Activated CD4-positive, alpha-beta T cell treated with anti-CD3 and anti-CD28 coated beads, Interleukin-10, Interleukin-2, amounts not matched to agents 100 ng/mL and 50 ng/mL, durations not matched to agents 16 hours and 8 hours (primary cell): ENCODE measurements around the gene GIGYF2.
A peak's percentile ranks its signal among the peaks of the same experiment; 100 is the strongest.

Source experiments
- DNase-seq: peaks from one replicate; pipeline ENCODE4 v3.0.0-alpha.2; 2020

The GIGYF2 gene

GRCh38 chr2:232770207-232770606, 73.1 kb downstream of the GIGYF2 start:
- no peak for DNase-seq

GRCh38 chr2:232771870-232772269, 74.7 kb downstream of the GIGYF2 start:
- no peak for DNase-seq

DNA sequence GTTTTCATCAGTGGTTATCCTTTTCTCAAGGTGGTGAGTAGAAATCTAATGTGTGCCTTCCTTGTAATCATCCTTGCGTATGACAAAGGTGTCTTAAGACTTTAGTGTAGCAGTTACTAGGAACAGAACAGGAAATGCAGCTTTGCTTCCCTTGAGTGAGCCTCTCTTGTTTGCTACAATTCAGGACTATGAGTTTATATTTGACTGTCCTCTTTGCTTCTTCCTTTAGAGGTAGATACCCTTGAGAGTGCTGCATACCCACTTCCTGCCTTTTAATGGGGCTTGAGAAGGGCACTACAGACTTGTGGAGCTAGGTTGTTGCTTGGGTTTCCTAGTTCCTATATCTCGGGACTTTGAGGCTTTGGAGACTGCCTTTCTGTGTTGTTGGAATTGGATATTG, 75.4 kb downstream of the GIGYF2 start:
- DNase-seq, result peak; percentile 75

- peak; percentile 63 for DNase-seq
Measured at GRCh38 chr2:232773815-232774214, 76.7 kb downstream of the GIGYF2 start.

GRCh38 chr2:232776435-232776834, 79.3 kb downstream of the GIGYF2 start, which contains the start of gene KCNJ13:
Gene KCNJ13 (minus strand): TSS chr2:232776565. CDS start chr2:232771362, 5,203 bp downstream.
- no peak for DNase-seq

- DNase-seq, result no peak
Measured at GRCh38 chr2:232777276-232777675, 80.1 kb downstream of the GIGYF2 start.

GRCh38 chr2:232779465-232779864, 82.3 kb downstream of the GIGYF2 start:
- no peak for DNase-seq

DNA sequence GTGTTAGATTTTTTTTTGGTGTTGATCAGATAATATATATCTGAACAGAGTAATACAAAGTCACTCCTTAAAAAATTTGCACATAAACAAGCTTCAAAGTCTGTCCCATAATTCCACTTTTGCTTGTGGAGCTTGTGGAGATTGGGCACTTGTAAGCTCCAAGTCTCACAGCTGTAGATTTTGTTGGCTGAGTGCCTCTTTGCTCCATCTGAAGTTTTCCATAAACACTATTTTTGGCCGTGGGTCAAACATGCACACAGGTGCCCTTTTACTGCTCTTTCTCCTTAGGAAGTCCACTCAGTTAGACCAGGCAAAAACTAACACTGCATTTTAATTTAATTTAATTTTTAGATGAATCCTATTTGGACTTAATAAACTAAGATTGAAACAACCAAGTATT, 82.8 kb downstream of the GIGYF2 start:
- no peak for DNase-seq

DNA sequence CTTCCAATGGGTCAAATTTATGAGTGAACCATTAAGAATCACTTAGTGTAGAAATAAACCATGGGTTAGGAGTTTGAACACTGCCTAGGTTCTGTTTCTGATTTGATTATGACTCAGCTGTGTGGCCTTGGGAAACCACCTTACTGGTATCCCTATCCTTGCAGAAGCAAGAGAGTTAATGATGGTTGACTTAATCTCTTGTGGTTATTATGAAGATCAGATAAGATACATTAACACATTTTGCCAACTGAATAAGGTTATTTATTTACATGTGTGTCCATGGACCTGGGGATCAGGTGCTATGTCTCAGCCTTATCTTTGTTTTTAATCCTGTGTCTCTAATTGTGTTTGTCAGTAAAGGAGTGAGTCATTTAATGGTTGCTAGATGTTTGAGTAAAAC, 84.6 kb downstream of the GIGYF2 start:
- DNase-seq, result peak; percentile 85

DNA sequence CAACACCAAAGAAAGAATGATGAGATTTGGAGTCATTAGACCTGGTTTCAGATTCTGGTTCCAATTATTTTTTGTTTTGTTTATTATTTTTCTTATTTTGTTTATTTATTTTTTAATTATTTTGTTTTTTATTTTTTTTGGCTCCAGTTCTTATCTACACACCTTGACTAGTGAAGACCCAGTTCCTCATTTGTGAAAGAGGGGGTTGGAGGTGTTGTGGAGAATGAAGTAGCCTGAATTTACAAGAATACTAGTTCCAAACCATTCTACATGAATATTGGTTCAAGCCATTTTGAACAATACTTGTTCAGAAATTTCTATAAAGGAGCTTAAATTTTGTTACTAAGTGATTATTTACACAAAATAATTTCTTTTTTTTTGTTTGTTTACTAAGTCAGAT, 86.1 kb downstream of the GIGYF2 start:
- no peak for DNase-seq

GRCh38 chr2:232787806-232788205, 90.7 kb downstream of the GIGYF2 start:
- DNase-seq, result no peak

DNA sequence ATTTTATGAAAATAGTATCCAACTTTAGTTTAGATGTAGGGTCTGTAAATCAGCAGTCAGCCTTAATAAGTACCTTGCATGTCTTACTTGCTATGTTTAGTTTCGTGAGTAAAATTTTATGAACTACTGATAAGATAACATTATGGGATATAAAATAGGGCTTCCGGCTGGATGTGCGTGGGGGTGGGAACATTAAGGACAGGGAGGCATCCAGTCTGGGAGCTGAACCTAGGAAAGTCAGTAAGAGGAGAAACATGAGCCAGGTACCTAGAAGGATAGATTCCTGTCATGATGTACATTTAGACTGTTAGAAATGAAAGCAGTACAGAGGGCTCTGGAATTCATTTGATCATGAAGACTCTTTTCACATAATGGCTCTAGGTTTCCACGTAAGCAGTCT, 92.0 kb downstream of the GIGYF2 start:
- DNase-seq, result no peak

GRCh38 chr2:232791518-232791917, 94.4 kb downstream of the GIGYF2 start:
- DNase-seq, result no peak

- no peak for DNase-seq
Measured at GRCh38 chr2:232793271-232793670, 96.1 kb downstream of the GIGYF2 start.

DNA sequence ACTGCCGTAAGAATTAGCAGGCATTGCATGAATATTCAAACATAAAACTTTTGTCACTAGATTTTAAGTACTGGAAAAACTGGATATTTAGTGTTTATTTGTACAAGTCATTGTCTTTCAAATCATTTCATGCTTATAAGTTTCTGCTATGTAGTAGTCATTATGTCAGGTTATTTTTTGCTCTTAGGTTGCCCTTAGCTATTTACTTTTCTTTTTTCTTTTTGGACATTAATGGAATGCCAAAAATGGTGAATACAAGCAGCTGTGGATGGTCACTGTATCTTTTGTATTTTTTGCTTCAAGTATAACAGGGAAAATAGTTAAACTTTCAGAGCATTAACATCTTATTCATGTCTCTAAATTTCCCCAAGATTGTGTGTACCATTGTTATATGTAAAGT, 97.8 kb downstream of the GIGYF2 start:
- no peak for DNase-seq

- no peak for DNase-seq
Measured at GRCh38 chr2:232795920-232796319, 98.8 kb downstream of the GIGYF2 start.

GRCh38 chr2:232798187-232798586, 101.1 kb downstream of the GIGYF2 start:
- no peak for DNase-seq

DNA sequence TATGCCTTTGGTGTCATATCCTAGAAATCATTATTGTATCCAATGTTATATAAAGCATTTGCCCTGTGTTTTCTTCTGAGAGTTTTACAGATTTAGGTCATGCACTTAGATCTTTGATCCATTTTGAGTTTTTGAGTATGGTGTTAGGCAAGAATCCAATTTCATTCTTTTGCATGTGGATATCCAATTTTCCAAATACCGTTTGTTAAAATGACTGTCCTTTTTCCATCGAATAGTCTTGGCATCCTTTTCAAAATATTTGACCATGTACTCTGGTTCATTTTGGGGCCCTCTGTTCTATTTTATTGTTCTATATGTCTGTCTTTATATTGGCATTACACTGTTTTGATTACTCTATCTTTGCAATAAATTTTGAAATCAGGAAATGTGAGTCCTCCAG, 103.0 kb downstream of the GIGYF2 start:
- no peak for DNase-seq

- DNase-seq, result no peak
Measured at GRCh38 chr2:232802091-232802490, 105.0 kb downstream of the GIGYF2 start.

GRCh38 chr2:232809349-232810124, 112.4 kb downstream of the GIGYF2 start:
- DNase-seq, result no peak

GRCh38 chr2:232810444-232810843, 113.3 kb downstream of the GIGYF2 start:
- DNase-seq, result no peak

DNA sequence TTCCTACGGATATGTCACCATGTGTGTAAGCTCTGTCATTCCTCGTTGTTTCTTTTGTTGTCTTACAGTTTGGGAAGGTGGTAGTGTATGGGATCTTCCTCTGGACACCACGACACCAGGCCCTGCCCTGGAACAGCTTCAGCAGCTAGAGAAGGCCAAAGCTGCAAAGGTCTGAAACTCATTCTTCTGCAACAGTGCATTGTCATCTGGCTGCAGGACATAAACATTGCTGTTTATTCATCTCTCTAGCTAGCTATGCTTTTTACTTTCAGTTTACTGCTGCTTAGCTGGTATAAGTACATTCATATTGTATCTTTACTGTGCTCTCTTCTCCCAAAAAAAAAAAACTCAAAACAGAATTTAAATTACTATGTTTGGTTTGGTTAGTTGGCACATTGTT, 118.4 kb downstream of the GIGYF2 start:
- no peak for DNase-seq

GRCh38 chr2:232816657-232817056, 119.5 kb downstream of the GIGYF2 start:
- DNase-seq, result no peak

DNA sequence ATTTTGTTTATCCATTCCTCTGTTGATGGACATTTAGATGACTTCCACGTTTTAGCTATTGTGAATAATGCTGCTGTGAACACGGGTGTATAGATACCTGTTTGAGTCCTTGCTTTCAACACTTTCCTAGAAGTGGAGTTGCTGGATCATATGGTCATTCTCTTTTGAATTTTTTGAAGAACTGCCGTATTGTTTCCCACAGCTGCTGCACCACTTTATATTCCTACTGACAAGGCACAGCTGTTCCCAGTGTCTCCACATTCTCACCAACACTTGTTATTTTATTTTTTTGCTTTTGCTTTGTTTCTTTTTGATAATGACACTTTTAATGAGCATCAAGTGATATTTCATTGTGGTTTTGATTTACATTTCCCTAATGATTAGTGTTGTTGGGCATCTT, 120.6 kb downstream of the GIGYF2 start:
- DNase-seq, result no peak

DNA sequence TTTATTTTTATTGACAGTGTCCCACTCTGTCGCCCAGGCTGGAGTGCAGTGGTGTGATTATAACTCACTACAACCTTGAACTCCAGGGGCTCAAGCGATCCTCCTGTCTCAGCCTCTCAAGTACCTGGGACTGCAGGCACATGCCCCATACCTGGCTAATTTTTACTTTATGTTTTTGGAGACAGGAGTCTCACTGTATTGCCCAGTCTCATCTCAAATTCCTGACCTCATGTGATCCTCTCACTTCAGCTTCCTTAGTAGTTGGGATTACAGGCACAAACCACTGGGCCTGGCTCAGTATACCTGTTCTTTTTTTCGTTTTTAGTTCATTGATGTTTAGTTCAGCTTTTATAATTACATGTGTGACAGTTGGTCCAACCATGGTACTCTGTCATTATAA, 132.9 kb downstream of the GIGYF2 start:
- no peak for DNase-seq
